Breast epithelium (tissue), 4 donors: ENCODE results near the gene TBL1XR1. TPM values are rescaled to one million over a fixed set of nuclear protein-coding genes. Genes with fewer than 3 reads are reported as not detected.

ENCODE experiments used
- DNase-seq, 2 donors: peaks; one replicate each; pipeline ENCODE4 v3.0.0-alpha.2; 2019; ENCODE audit warnings: low spot score in 2 of 2
- H3K27ac ChIP-seq, 2 donors: fragments of 200-600 bp; sonication (generic) in 1 of 2; one replicate each; pipeline ENCODE4 v1.5.1; 2016 to 2019; ENCODE audit warnings: mild to moderate bottlenecking in 1 of 2
- H3K27me3 ChIP-seq, 2 donors: fragments of 200-600 bp; sonication (generic) in 1 of 2; one replicate each; pipeline versions ENCODE4 v1.5.1 to v1.6.0; 2017 to 2019; ENCODE audit warnings: control low read depth in 1 of 2, mild to moderate bottlenecking in 1 of 2
- H3K36me3 ChIP-seq: fragments of 200-600 bp; one replicate; pipeline ENCODE4 v1.5.1; 2019
- H3K4me1 ChIP-seq, 2 donors: fragments of 200-600 bp; sonication (generic); one replicate each; pipeline ENCODE4 v1.5.1; 2016 to 2019; ENCODE audit warnings: control low read depth in 1 of 2
- H3K4me3 ChIP-seq, 3 donors: fragments of 200-600 bp; sonication (generic); 1 replicate in 2 of 3; 2 replicates in 1 of 3; pipeline ENCODE4 v1.5.1; 2016 to 2019; ENCODE audit warnings: mild to moderate bottlenecking in 3 of 3, moderate library complexity in 2 of 3
- H3K9me3 ChIP-seq, 2 donors: fragments of 200-600 bp; sonication (generic) in 1 of 2; one replicate each; pipeline ENCODE4 v1.5.1; 2016 to 2019; ENCODE audit warnings: control low read depth in 1 of 2
- POLR2A ChIP-seq: fragments of 450-650 bp; IDR thresholded peaks from one replicate; pipeline ENCODE4 v1.6.1; 2016; ENCODE audit warnings: antibody characterized with exemption, mild to moderate bottlenecking, moderate library complexity
- POLR2AphosphoS5 ChIP-seq, 3 donors: sonication (generic); formaldehyde crosslinking; IDR thresholded peaks; one replicate each; pipeline ENCODE4 v1.6.1; 2017; ENCODE audit warnings: antibody characterized with exemption in 3 of 3
- intact Hi-C: fragments of 100-400 bp; cut with DNase I; formaldehyde crosslinking; loops from one replicate; pipeline ENCODE4 v1.15.1; 2023; ENCODE audit warnings: low total_unique reads
- total RNA-seq, 3 donors: library from RNA; depleted of rRNA; stranded (reverse); fragments of >200 nt; gene quantifications; one replicate each; pipeline ENCODE4 v1.1.0, GENCODE V29; 2016
- TF ChIP-seq, protein P1 (sequence below), 3 donors: fragments of 450-650 bp; IDR thresholded peaks; one replicate each; pipeline ENCODE4 v1.5.1; 2016 to 2017; ENCODE audit warnings: antibody characterized with exemption in 3 of 3, mild to moderate bottlenecking in 3 of 3, moderate library complexity in 3 of 3

Gene TBL1XR1
- total RNA-seq, 3 donors from 2014 or later: 92.8 to 147 (median 111) TPM

DNA sequence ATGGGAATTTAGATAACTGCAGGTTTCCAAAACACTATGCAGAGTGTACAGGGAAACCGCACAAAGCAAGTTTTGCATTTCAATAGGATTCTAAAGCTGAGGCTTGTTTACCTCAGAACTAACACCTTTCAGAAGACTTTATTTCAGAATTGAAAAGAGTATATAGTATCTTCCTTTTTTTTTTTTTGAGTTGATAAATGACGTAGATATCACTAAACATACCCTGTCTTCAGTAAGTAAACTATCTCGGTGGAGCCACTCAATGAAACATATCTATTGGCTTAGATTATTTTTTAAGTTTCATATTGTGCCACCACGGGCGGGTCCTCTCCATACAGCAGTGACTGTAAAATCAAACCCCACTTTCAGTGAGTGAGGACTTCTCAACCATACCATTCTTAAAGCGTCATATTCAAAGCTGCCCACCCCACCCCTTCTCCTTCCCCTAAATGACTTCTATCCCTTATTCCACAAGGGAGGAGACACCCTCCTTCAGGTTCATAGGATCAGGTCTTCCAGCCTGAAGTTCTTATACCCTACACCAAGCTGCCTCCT, 2.0 kb upstream of the TBL1XR1 start:
- H3K4me1 ChIP-seq: no peaks in the 10 kb centered on the region
- no peak for DNase-seq
- peak overlapping the region; percentile 99 to 100 for H3K27ac ChIP-seq
- no peaks in the 10 kb centered on the region for H3K27me3 ChIP-seq
- peaks cover 0 to 8% of the 10 kb centered on the region in 2 donors for H3K9me3 ChIP-seq
- H3K4me3 ChIP-seq: no peak overlapping the region
- TF ChIP-seq POLR2AphosphoS5 (IDR thresholded peaks at IDR 0.05) (no peak), POLR2A (no peak)
- TF ChIP-seq, protein P1, sequence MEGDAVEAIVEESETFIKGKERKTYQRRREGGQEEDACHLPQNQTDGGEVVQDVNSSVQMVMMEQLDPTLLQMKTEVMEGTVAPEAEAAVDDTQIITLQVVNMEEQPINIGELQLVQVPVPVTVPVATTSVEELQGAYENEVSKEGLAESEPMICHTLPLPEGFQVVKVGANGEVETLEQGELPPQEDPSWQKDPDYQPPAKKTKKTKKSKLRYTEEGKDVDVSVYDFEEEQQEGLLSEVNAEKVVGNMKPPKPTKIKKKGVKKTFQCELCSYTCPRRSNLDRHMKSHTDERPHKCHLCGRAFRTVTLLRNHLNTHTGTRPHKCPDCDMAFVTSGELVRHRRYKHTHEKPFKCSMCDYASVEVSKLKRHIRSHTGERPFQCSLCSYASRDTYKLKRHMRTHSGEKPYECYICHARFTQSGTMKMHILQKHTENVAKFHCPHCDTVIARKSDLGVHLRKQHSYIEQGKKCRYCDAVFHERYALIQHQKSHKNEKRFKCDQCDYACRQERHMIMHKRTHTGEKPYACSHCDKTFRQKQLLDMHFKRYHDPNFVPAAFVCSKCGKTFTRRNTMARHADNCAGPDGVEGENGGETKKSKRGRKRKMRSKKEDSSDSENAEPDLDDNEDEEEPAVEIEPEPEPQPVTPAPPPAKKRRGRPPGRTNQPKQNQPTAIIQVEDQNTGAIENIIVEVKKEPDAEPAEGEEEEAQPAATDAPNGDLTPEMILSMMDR (IDR thresholded peaks at IDR 0.05): no peak
- intact Hi-C loops: loop anchor here (5.0 kb wide), 1 partner anchor 158 kb away; no protein-coding TSS in a partner anchor
- no peaks in the 10 kb centered on the region for H3K36me3 ChIP-seq

DNA sequence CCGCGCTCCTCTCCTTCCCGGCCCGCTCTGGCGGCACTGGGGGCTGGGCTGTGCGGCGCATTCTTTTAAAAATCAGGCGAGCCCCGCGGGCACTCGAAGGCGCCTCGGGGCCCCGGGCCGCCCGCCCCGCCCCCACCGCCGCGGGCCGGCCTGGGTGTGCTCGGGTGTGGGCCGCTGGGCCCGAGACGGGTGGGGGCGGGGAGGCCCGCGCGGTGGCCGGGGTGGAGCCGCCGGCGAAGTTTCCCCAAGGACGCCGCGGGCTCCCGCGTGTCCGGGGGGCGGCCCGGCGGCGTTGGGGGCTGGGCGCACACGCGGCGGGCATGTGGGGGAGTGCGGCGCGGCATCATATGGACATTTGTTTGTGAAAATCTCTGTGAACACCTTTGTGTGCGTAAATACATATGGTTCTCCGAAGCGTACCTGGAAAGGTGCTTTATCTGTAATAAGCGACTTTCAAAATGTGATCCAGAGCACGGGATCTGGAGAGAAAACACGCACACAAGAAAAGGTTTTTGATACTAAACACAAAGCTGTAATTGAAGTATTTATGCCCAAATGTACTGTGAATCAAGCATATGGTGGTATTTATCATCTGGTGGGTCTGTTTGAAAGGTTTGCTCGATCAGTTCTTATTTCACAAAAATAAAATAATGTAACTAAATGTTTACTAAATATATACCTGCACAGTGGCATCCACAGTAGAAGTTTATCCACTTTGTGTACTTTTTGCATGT, 612 bp upstream of the TBL1XR1 start:
- Histone ChIP-seq H3K27ac (peak overlapping the region; percentile 99 to 100), H3K36me3 (no peaks in the 10 kb centered on the region), H3K27me3 (no peaks in the 10 kb centered on the region), H3K4me3 (peak overlapping the region; percentile 93 to 98 (median 97)), H3K9me3 (no peaks in the 10 kb centered on the region), H3K4me1 (no peaks in the 10 kb centered on the region)
- TF ChIP-seq, protein P1 (IDR thresholded peaks at IDR 0.05): no peak
- TF ChIP-seq POLR2AphosphoS5 (IDR thresholded peaks at IDR 0.05) (no peak), POLR2A (no peak)
- intact Hi-C loops: loop anchor here (5.0 kb wide), 1 partner anchor 159 kb away; no protein-coding TSS in a partner anchor
- no peak for DNase-seq

DNA sequence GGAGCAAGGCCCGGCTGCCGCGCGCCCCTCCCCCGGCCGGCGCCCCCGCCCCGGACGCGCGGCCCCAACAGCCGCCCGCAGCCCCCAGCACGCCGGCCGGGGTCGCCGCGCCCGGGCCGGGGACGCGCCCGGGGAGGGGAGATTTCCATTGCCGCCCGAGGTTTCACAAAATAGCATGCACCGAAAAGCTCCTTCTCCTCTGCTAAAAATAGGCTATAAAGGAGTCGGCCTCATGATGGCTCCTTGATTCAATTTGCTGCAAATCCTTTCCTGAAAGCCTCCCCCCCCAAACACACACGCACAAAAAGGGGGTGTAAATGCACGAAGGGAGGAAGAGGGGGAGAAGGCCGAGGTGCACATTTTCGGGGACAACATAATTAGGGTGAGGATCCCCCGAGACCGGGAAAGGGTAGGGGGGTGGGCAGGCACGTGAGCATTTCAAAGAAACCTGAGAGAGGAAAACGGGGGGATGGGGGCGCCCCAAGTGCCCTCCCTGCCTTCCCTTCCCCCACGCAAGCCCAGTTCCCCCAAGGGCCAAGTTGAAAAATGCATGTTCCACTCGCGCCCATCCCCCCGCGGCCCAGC, 734 bp downstream of the TBL1XR1 start:
- intact Hi-C loops: loop anchor here (5.0 kb wide), 1 partner anchor 161 kb away; no protein-coding TSS in a partner anchor
- peak overlapping the region; percentile 99 to 100 for H3K27ac ChIP-seq
- no peaks in the 10 kb centered on the region for H3K36me3 ChIP-seq
- no peaks in the 10 kb centered on the region for H3K4me1 ChIP-seq
- DNase-seq: peak in 1 of 2 donors; percentile 57
- no peak for TF ChIP-seq POLR2A
- peak in 2 of 3 donors; percentile 7 to 17 for TF ChIP-seq POLR2AphosphoS5 (IDR thresholded peaks at IDR 0.05)
- TF ChIP-seq, protein P1 (IDR thresholded peaks at IDR 0.05): no peak
- H3K4me3 ChIP-seq: peak overlapping the region; percentile 93 to 98 (median 97)
- H3K27me3 ChIP-seq: no peaks in the 10 kb centered on the region
- H3K9me3 ChIP-seq: no peaks in the 10 kb centered on the region

DNA sequence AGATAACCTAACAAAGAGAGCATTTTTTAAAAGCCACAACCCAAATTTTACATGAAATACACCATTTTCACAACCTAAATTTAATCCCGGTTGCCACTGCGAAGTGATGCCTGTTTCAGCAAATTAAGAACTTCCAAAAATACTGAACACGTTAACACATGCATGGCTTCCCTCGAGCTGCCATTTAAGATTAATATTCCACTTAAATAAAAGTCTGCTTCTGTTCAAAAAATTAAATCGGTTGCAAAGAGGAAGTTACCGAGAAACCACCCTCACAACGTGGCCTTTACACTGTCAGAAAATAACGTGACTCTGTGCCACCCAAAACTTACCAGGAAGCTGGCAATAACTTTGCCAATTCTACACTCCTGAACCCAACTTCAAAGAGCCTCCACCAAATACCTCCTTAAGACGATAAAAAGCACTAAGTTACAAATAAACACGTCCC, 1.2 kb downstream of the TBL1XR1 start:
- intact Hi-C loops: loop anchor here (5.0 kb wide), 1 partner anchor 161 kb away; no protein-coding TSS in a partner anchor
- Histone ChIP-seq H3K27me3 (no peaks in the 10 kb centered on the region), H3K27ac (peak overlapping the region; percentile 99 to 100), H3K9me3 (no peaks in the 10 kb centered on the region), H3K36me3 (no peaks in the 10 kb centered on the region), H3K4me3 (peak overlapping the region; percentile 93 to 98 (median 97)), H3K4me1 (no peaks in the 10 kb centered on the region)
- no peak for TF ChIP-seq POLR2AphosphoS5 (IDR thresholded peaks at IDR 0.05)
- TF ChIP-seq POLR2A: no peak
- TF ChIP-seq, protein P1 (IDR thresholded peaks at IDR 0.05): no peak
- no peak for DNase-seq
